NOMO-1 (cell line): Measurements from ENCODE around the gene TOX2.

Source experiments
- DNase-seq, 2 experiments: peaks; one replicate each; lab custom pipeline; 2025; ENCODE audit not compliant: unreplicated experiment in 2 of 2; lab: John Stamatoyannopoulos, UW

Gene TOX2, protein sequence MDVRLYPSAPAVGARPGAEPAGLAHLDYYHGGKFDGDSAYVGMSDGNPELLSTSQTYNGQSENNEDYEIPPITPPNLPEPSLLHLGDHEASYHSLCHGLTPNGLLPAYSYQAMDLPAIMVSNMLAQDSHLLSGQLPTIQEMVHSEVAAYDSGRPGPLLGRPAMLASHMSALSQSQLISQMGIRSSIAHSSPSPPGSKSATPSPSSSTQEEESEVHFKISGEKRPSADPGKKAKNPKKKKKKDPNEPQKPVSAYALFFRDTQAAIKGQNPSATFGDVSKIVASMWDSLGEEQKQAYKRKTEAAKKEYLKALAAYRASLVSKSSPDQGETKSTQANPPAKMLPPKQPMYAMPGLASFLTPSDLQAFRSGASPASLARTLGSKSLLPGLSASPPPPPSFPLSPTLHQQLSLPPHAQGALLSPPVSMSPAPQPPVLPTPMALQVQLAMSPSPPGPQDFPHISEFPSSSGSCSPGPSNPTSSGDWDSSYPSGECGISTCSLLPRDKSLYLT

GRCh38 chr20:43914311-43915210, at the start of gene TOX2:
Gene TOX2, plus strand, starts transcription at chr20:43914852. Its CDS starts 40 bp downstream, at chr20:43914892.
- peak; percentile 42 to 53 for DNase-seq

DNA sequence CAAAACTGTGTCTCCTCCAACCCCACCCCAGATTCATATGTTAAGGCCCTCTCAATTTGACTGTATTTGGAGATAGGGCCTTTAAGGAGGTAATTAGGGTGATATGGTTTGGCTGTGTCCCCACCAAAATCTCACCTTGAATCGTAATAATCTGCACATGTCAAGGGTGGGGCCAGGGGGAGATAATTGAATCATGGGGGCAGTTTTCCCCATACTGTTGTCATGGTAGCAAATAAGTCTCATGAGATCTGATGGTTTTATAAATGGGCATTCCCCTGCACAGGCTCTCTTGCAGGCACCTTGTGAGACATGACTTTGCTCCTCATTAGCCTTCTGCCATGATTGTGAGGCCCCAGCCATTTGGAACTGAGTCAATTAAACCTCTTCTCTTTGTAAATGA, 46.6 kb upstream of the TOX2 start:
- DNase-seq, result no peak

DNA sequence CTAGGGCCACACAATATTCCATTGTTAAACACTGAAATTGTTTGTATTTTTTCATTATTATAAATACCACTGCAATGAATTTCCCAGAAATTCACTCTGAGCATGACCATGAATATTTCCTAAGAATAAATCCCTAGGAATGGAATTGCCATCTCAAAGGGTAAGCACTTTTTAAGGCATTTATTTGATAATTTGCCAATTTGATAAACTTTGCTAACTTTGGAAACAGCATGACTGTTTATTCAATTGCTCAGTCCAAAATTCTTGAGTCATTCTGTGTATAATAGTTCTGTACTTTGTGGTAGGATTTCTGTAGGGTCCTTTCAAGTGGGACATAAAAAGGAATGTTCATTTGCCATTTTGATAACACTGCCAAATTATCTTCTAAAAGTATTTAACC, 44.2 kb upstream of the TOX2 start:
- DNase-seq, result no peak

- DNase-seq, result no peak
Measured at GRCh38 chr20:43878776-43879175, 35.9 kb upstream of the TOX2 start.

- no peak for DNase-seq
Measured at GRCh38 chr20:43893930-43894329, 20.7 kb upstream of the TOX2 start.

GRCh38 chr20:43894491-43894890, 20.2 kb upstream of the TOX2 start:
- DNase-seq, result no peak

DNA sequence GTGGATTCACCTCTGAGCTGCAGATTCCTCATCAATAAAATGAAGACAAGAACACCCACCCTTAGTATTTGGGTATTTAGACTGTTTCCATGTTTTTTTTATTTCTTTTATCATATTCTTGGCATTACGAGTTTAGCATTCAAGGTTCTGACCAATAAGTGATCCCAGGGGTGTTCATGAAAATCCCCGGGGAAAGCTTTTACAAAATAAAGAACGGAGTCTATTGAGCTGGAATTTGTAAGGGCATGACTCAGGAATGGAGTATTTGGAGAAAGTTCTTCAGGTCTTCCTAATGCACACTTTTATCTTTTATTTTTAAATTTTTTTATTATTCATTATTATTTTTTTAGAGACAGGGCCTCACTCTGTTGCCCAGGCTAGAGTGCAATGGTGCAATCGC, 19.4 kb upstream of the TOX2 start:
- no peak for DNase-seq

GRCh38 chr20:43899274-43900120, 15.2 kb upstream of the TOX2 start:
- DNase-seq, result no peak

DNA sequence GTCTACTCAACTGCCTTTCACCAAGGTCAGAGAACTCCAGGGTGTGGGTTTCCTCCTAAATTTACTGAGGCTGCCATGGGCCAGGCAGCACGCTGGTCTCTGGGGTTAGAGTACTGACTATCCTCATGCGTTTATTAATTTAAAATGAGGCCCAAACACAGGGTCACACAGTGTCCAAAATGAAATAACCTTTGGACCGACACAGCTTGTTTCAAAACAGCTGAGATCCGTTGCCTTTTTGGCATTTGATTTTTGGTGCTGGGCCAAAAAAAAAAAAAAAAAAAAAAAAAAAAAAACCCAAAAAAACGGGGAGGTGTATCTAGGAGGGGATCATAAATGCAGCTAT, 14.6 kb upstream of the TOX2 start:
- no peak for DNase-seq

GRCh38 chr20:43900496-43900895, 14.2 kb upstream of the TOX2 start:
- no peak for DNase-seq

- no peak for DNase-seq
Measured at GRCh38 chr20:43901296-43901695, 13.4 kb upstream of the TOX2 start.

- DNase-seq, result no peak
Measured at GRCh38 chr20:43903953-43904826, 10.5 kb upstream of the TOX2 start.

DNA sequence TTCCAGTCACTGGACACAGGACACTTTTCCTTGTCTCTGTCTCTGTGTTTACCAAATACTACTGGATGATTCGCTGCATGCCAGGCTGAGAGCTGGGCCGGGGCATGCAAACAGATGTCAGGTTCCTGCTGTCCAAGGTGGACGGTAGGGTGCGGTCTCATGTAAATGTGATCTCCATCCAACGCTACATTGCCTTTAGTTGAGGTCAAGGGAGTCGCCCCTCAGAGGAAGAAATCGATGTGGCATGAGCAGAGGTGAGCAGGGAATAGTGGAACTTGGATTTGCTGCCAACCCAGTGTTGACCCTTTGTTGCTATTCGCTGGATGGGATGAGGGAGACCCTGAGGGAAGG, 9.8 kb upstream of the TOX2 start:
- no peak for DNase-seq

GRCh38 chr20:43906505-43907034, 8.1 kb upstream of the TOX2 start:
- no peak for DNase-seq

- no peak for DNase-seq
Measured at GRCh38 chr20:43909211-43909610, 5.4 kb upstream of the TOX2 start.

DNA sequence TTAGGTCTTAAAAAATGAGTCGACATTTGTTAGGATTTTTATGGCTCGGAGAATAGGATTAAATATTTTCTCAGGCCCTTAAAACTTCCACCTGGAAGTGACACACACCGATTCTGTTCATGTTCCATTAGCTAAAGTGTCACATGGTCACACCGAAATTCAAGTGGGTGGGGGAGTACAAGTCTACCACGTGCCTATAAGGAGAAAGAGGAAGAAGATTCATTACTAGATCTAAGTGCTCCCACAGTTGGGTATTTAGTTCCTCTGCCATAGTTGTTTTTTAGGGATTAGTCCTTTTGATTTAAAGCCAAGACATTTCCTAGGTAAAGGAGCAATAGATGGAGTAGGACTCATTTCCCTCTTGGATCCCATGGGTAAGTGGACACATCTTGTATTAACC, 4.9 kb upstream of the TOX2 start:
- peak in 1 of 2 experiments; percentile 38 for DNase-seq

- DNase-seq, result no peak
Measured at GRCh38 chr20:43910564-43910963, 4.1 kb upstream of the TOX2 start.

- no peak for DNase-seq
Measured at GRCh38 chr20:43911066-43911465, 3.6 kb upstream of the TOX2 start.

- no peak for DNase-seq
Measured at GRCh38 chr20:43913291-43914025, 1.2 kb upstream of the TOX2 start.
